ENCODE measurements around the gene SLC66A1.

The SLC66A1 gene

GRCh38 chr1:19345391-19345790 is 33.3 kb downstream of the SLC66A1 start:
- H3K4me3 ChIP-seq (ENCODE audit: low read depth, low read length): no peak overlapping the region
- TF ChIP-seq CTCF (IDR thresholded peaks at IDR 0.05; ENCODE audit: borderline replicate concordance, insufficient read depth, low read depth, low read length): no peak

- no peak overlapping the region for H3K4me3 ChIP-seq (ENCODE audit: low read depth, low read length)
- TF ChIP-seq CTCF (IDR thresholded peaks at IDR 0.05; ENCODE audit: borderline replicate concordance, insufficient read depth, low read depth, low read length): no peak
Observed at GRCh38 chr1:19346026-19346425, 33.9 kb downstream of the SLC66A1 start.

- H3K4me3 ChIP-seq (ENCODE audit: low read depth, low read length): no peak overlapping the region
- no peak for TF ChIP-seq CTCF (IDR thresholded peaks at IDR 0.05; ENCODE audit: borderline replicate concordance, insufficient read depth, low read depth, low read length)
Observed at GRCh38 chr1:19347533-19348172, 35.5 kb downstream of the SLC66A1 start.

GRCh38 chr1:19348441-19349198 is 36.5 kb downstream of the SLC66A1 start:
- no peak for TF ChIP-seq CTCF (IDR thresholded peaks at IDR 0.05; ENCODE audit: borderline replicate concordance, insufficient read depth, low read depth, low read length)
- no peak overlapping the region for H3K4me3 ChIP-seq (ENCODE audit: low read depth, low read length)

- H3K4me3 ChIP-seq (ENCODE audit: low read depth, low read length): no peak overlapping the region
- no peak for TF ChIP-seq CTCF (IDR thresholded peaks at IDR 0.05; ENCODE audit: borderline replicate concordance, insufficient read depth, low read depth, low read length)
Observed at GRCh38 chr1:19349999-19350398, 37.9 kb downstream of the SLC66A1 start.

- no peak overlapping the region for H3K4me3 ChIP-seq (ENCODE audit: low read depth, low read length)
- no peak for TF ChIP-seq CTCF (IDR thresholded peaks at IDR 0.05; ENCODE audit: borderline replicate concordance, insufficient read depth, low read depth, low read length)
Observed at GRCh38 chr1:19350566-19350965, 38.4 kb downstream of the SLC66A1 start.

GRCh38 chr1:19351873-19352272 is 39.7 kb downstream of the SLC66A1 start:
- TF ChIP-seq CTCF (IDR thresholded peaks at IDR 0.05; ENCODE audit: borderline replicate concordance, insufficient read depth, low read depth, low read length): no peak
- no peak overlapping the region for H3K4me3 ChIP-seq (ENCODE audit: low read depth, low read length)

Data from GM12875 (cell line).